K562 (cell line): Measurements from ENCODE around the gene GABRP. TPM values are rescaled to one million over a fixed set of nuclear protein-coding genes. Genes with fewer than 3 reads are reported as not detected.

Experiments
- ATAC-seq: fragments of 200-7000 bp; cut with Tn5 transposase; 3 replicates; pipeline ENCODE4 v1.9.1; 2020; ENCODE audit warnings: moderate library complexity
- BruUV-seq: library from RNA; stranded (reverse); fragments of 400-500 nt; replicated peaks from 2 replicates; lab custom pipeline; 2021; lab: Mats Ljungman, UMichigan
- CTCF ChIA-PET: fragments of 300-600 bp; formaldehyde crosslinking; extraction: SDS; loops from one replicate; lab custom pipeline; 2021; ENCODE audit warnings: low intra/inter-chr PET ratio; lab: Yijun Ruan, JAX
- POLR2A ChIA-PET: fragments of 300-600, 350-650 bp; sonication (Branson Sonifier 250); formaldehyde crosslinking; extraction: SDS; loops from one replicate; lab custom pipeline; 2021; ENCODE audit warnings: antibody characterized with exemption, inconsistent platforms; lab: Yijun Ruan, JAX
- DNase-seq, 4 experiments: peaks; one replicate each; pipeline versions ENCODE4 v3.0.0 to v3.0.0-alpha.2; 2011 to 2018; ENCODE audit warnings: low spot score in 3 of 4, mixed read lengths in 3 of 4; ENCODE audit errors: extremely low read depth in 1 of 4
- FAIRE-seq: peaks from 2 replicates; lab custom pipeline; 2011; peaks lifted over from hg19 to GRCh38; lab: Jason Lieb, UNC
- H2AFZ ChIP-seq: 2 replicates; pipeline ENCODE4 v1.6.0; 2011; ENCODE audit warnings: low read depth, low read length, control low read depth, inconsistent platforms
- H3K27ac ChIP-seq: fragments of 200-600 bp; 3 replicates; pipeline ENCODE4 v1.8.0; 2011; ENCODE audit warnings: low read depth, mild to moderate bottlenecking, control low read depth, inconsistent platforms, low read length, moderate library complexity, mixed read lengths; ENCODE audit errors: extremely low read depth
- H3K27me3 ChIP-seq, 2 experiments: fragments of 300-600 bp in 1 of 2; 2 replicates in 1 of 2; 3 replicates in 1 of 2; pipeline versions ENCODE4 v1.6.0 to v1.8.0; 2011; ENCODE audit warnings: inconsistent platforms in 2 of 2, low read length in 2 of 2, mild to moderate bottlenecking in 1 of 2, mixed read lengths in 1 of 2, moderate library complexity in 1 of 2; ENCODE audit not compliant: control insufficient read depth in 2 of 2, insufficient read depth in 2 of 2
- H3K36me3 ChIP-seq: fragments of 300-600 bp; 3 replicates; pipeline ENCODE4 v1.8.0; 2011; ENCODE audit warnings: mild to moderate bottlenecking, low read length, inconsistent platforms; ENCODE audit not compliant: control insufficient read depth, insufficient read depth
- H3K4me1 ChIP-seq, 2 experiments: fragments of 200-600 bp in 1 of 2; replicated peaks in 1 of 2; 2 replicates in 1 of 2; 3 replicates in 1 of 2; pipeline versions ENCODE4 v1.5.1 to v1.8.0; 2011; ENCODE audit warnings: inconsistent platforms in 2 of 2, low read length in 2 of 2, mild to moderate bottlenecking in 1 of 2, mixed read lengths in 1 of 2, moderate library complexity in 1 of 2; ENCODE audit not compliant: control insufficient read depth in 2 of 2, insufficient read depth in 2 of 2
- H3K4me2 ChIP-seq: 2 replicates; pipeline ENCODE4 v1.6.1; 2011; ENCODE audit warnings: low read length, control low read depth, inconsistent platforms, mixed read lengths; ENCODE audit not compliant: insufficient read depth
- H3K4me3 ChIP-seq: fragments of 200-600 bp; sonication (generic), shearing (Covaris generic); 2 replicates; pipeline ENCODE4 v1.5.1; 2016; ENCODE audit warnings: control low read depth, inconsistent platforms
- H3K79me2 ChIP-seq: fragments of 200-600 bp; 3 replicates; pipeline ENCODE4 v1.8.0; 2011; ENCODE audit warnings: low read length, inconsistent platforms; ENCODE audit not compliant: control insufficient read depth, insufficient read depth
- H3K9ac ChIP-seq, 2 experiments: 2 replicates each; pipeline versions ENCODE4 v1.6.0 to v1.6.1; 2011; ENCODE audit warnings: low read depth in 2 of 2, low read length in 2 of 2, control low read depth in 1 of 2, inconsistent platforms in 1 of 2, mild to moderate bottlenecking in 1 of 2, mixed read lengths in 1 of 2; ENCODE audit not compliant: insufficient read depth in 1 of 2
- H3K9me1 ChIP-seq: one replicate; pipeline ENCODE4 v1.6.0; 2011; ENCODE audit warnings: inconsistent platforms, mild to moderate bottlenecking, low read length, moderate library complexity; ENCODE audit not compliant: control insufficient read depth, insufficient read depth
- H3K9me3 ChIP-seq: replicated peaks from 2 replicates; pipeline ENCODE4 v1.5.1; 2011; ENCODE audit warnings: low read depth, low read length, inconsistent platforms; ENCODE audit not compliant: control insufficient read depth, insufficient read depth
- H4K20me1 ChIP-seq: replicated peaks from 2 replicates; pipeline ENCODE4 v1.6.1; 2011; ENCODE audit warnings: low read length, inconsistent platforms, mixed read lengths; ENCODE audit not compliant: control insufficient read depth, insufficient read depth
- ARID1B ChIP-seq: fragments of 450-650 bp; IDR thresholded peaks from 2 replicates; pipeline ENCODE4 v1.6.1; 2016; ENCODE audit warnings: antibody characterized with exemption, mild to moderate bottlenecking, inconsistent platforms
- BMI1 ChIP-seq: fragments of 150-350 bp; IDR thresholded peaks from 2 replicates; pipeline ENCODE4 v1.6.1; 2014; ENCODE audit warnings: low read length
- CBX5 ChIP-seq: IDR thresholded peaks from 2 replicates; pipeline ENCODE4 v1.6.1; 2014; ENCODE audit warnings: low read depth, borderline replicate concordance
- ELF2 ChIP-seq: fragments of 250-450 bp; sonication (Bioruptor Pico); IDR thresholded peaks from 2 replicates; pipeline ENCODE4 v1.5.0; 2021; ENCODE audit warnings: mild to moderate bottlenecking
- ETV1 ChIP-seq: fragments of 450-650 bp; conservative IDR thresholded peaks from 2 replicates; pipeline ENCODE4 v1.6.1; 2016; ENCODE audit warnings: missing genetic modification characterization, control low read depth, low read depth, missing compliant biosample characterization
- HDAC2 ChIP-seq: fragments of 450-650 bp; IDR thresholded peaks from 2 replicates; pipeline ENCODE4 v1.6.1; 2016; ENCODE audit warnings: mild to moderate bottlenecking
- RBM15 ChIP-seq: fragments of 200-400 bp; formaldehyde crosslinking; IDR thresholded peaks from 2 replicates; pipeline ENCODE4 v1.6.1; 2018; ENCODE audit warnings: mild to moderate bottlenecking, low read length, moderate library complexity; ENCODE audit not compliant: insufficient read depth
- RNF2 ChIP-seq: sonication (generic); IDR thresholded peaks from 2 replicates; pipeline ENCODE4 v1.6.1; 2016
- ZBTB1 ChIP-seq: sonication (generic); formaldehyde crosslinking; IDR thresholded peaks from 2 replicates; pipeline ENCODE4 v1.8.1; 2023; ENCODE audit warnings: missing genetic modification reagents, low read depth, mild to moderate bottlenecking, borderline replicate concordance
- ZNF146 ChIP-seq: IDR thresholded peaks from one replicate; pipeline ENCODE4 v1.6.1; 2018; ENCODE audit warnings: missing compliant biosample characterization; ENCODE audit not compliant: unreplicated experiment
- WGBS: fragments of 100-300 bp; shearing (Covaris generic); methylation state at CpG from one replicate; pipeline ENCODE4 v1.1.6; 2016; ENCODE audit warnings: low coverage, mixed read lengths; ENCODE audit not compliant: insufficient coverage; ENCODE audit errors: missing lambda C conversion rate; 5-methylcytosine and 5-hydroxymethylcytosine counted together
- in situ Hi-C: fragments of 300-500 bp; cut with MboI; formaldehyde crosslinking; loops from 4 replicates; pipeline ENCODE4 v1.15.0; 2018; ENCODE audit warnings: inconsistent platforms, mixed read lengths
- intact Hi-C: fragments of 100-400 bp; cut with micrococcal nuclease; formaldehyde crosslinking; loops from 2 replicates; pipeline ENCODE4 v1.14.2; 2022
- polyA plus RNA-seq, 8 experiments: library from polyadenylated mRNA; depleted of rRNA in 4 of 8; stranded (reverse) in 5 of 8; unstranded in 3 of 8; fragments of >200 nt; fragmentation: Nextera tagmentation in 2 of 8; fragmentation: Illumina TruSeq in 1 of 8; extraction: Ambion mirVana in 2 of 8; extraction: Trizol in 1 of 8; gene quantifications; 2 replicates each; pipeline versions ENCODE4 v1.2.1 to v1.2.3, GENCODE V29; 2011 to 2014; ENCODE audit warnings: inconsistent platforms in 1 of 8, missing spikeins in 1 of 8
- total RNA-seq, 7 experiments: library from RNA; depleted of rRNA in 6 of 7; stranded (reverse); fragments of >200 nt in 6 of 7; fragmentation: Illumina TruSeq in 2 of 7; extraction: Trizol in 2 of 7; gene quantifications; 2 replicates each; pipeline versions ENCODE4 v1.2.1 to v1.2.3, GENCODE V29; 2011 to 2021; ENCODE audit warnings: low replicate concordance in 1 of 7
- TF ChIP-seq, protein P1 (sequence below): fragments of 250-450 bp; sonication (Bioruptor Pico); IDR thresholded peaks from 2 replicates; pipeline ENCODE4 v1.5.0; 2021; ENCODE audit warnings: mild to moderate bottlenecking, moderate library complexity
- TF ChIP-seq, protein P2 (sequence below), 2 experiments: fragments of 250-450 bp in 1 of 2; fragments of 450-650 bp in 1 of 2; sonication (Bioruptor Pico) in 1 of 2; IDR thresholded peaks; 2 replicates each; pipeline versions ENCODE4 v1.6.1 to v1.8.0; 2016 to 2021; ENCODE audit warnings: mild to moderate bottlenecking in 2 of 2, moderate library complexity in 2 of 2, missing compliant biosample characterization in 1 of 2, missing genetic modification characterization in 1 of 2
- TF ChIP-seq, protein P3 (sequence below): fragments of 250-450 bp; sonication (Bioruptor Pico); IDR thresholded peaks from 2 replicates; pipeline ENCODE4 v1.4.0; 2020; ENCODE audit warnings: mild to moderate bottlenecking, moderate library complexity

GABRP gene
- total and polyA plus RNA-seq, 9 of the 15 experiments (the other 6 are each of a cell fraction or from before 2014, with no cell fraction given), result not detected

DNA sequence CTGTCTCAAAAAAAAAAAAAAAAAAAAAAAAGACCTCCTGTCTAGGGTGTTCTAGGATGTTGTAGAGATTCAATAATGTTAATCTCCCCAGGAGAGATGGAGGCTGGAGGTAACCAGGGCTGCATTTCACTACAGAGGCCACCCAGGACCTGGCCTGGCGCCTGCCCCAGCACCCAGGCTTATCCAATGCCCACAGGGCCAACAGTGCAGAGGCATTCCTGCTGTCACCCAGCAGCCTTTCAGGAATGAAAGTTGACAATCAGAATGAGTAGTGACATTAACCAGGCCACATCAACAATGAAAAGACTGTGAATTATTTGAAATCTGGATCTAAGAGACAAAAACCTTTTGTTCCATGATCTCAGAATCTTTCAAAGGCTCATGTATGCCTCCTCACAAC, 36.2 kb upstream of the GABRP start:
- no peak for FAIRE-seq
- no peak overlapping the region for H3K9ac ChIP-seq
- ChIA-PET CTCF (interaction anchor here (0.7 kb wide), 1 partner anchor 1445 kb away, joined by 3 read pairs; no protein-coding TSS in a partner anchor), POLR2A (no interaction called here)
- WGBS, result 0% methylated on average over 1 of the region's 1 CpG
- H3K27ac ChIP-seq, result no peak overlapping the region
- no peak for ATAC-seq
- no TSS peak for BruUV-seq
- no peaks in the 10 kb centered on the region for H3K36me3 ChIP-seq
- TF ChIP-seq RNF2, result no peak
- TF ChIP-seq ELF2 (CRISPR knock-in tag), result no peak
- TF ChIP-seq, protein P1, sequence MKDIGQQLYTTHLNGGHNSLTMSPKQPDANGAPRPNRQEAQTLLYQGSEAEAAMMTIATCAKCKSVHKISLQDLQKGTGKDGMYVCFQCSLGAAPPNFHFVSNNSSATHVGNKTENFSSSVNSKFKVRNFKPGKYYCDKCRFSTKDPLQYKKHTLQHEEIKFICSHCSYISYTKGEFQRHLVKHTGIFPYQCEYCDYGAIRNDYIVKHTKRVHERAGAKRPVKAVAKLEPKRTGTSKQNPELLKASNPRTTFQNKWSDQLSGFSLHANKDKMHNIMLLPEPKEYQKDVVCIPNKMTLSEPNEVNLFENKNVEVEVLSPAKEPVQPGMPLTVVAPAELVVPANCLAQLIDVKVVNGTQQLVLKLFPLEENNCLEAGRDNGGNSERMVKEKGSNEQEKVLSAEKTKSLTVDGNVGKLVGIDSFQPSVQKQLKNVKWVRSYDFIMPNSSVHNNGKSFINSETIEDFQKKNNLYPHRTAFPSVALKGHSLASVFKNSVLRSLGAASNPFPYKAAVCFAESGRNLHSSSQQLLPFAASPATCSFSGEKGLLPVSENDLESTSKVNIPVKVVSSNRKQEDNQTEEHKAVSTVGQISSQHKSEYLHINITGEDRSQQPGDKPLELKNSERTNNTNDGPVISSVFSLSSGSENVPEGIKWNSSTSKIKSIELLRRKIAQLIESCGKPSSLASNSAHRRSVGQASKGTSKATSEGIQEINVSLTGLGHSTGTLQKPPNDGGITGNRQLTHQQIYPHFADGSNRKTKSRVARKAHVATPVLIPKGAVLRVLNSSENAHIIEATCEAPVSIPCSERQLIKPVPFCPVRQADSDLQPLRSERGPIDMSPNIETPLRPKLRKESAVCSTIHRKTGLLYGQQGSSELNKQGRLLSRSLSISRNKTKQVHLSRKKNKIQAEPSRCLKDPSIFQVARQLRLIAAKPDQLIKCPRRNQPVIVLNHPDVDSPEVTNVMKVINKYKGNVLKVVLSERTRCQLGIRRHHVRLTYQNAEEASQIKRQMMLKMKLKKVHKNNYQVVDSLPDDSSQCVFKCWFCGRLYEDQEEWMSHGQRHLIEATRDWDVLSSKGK (CRISPR knock-in tag), result no peak
- TF ChIP-seq ZBTB1 (CRISPR knock-in tag), result no peak
- TF ChIP-seq CBX5, result no peak
- TF ChIP-seq, protein P2, sequence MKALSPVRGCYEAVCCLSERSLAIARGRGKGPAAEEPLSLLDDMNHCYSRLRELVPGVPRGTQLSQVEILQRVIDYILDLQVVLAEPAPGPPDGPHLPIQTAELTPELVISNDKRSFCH (CRISPR knock-in tag; IDR thresholded peaks at IDR 0.05), result no peak
- TF ChIP-seq, protein P2 (tag; IDR thresholded peaks at IDR 0.05), result no peak
- TF ChIP-seq RBM15, result no peak
- no peak for TF ChIP-seq ETV1 (tag)
- no peak for TF ChIP-seq BMI1
- TF ChIP-seq ARID1B, result no peak
- TF ChIP-seq, protein P3, sequence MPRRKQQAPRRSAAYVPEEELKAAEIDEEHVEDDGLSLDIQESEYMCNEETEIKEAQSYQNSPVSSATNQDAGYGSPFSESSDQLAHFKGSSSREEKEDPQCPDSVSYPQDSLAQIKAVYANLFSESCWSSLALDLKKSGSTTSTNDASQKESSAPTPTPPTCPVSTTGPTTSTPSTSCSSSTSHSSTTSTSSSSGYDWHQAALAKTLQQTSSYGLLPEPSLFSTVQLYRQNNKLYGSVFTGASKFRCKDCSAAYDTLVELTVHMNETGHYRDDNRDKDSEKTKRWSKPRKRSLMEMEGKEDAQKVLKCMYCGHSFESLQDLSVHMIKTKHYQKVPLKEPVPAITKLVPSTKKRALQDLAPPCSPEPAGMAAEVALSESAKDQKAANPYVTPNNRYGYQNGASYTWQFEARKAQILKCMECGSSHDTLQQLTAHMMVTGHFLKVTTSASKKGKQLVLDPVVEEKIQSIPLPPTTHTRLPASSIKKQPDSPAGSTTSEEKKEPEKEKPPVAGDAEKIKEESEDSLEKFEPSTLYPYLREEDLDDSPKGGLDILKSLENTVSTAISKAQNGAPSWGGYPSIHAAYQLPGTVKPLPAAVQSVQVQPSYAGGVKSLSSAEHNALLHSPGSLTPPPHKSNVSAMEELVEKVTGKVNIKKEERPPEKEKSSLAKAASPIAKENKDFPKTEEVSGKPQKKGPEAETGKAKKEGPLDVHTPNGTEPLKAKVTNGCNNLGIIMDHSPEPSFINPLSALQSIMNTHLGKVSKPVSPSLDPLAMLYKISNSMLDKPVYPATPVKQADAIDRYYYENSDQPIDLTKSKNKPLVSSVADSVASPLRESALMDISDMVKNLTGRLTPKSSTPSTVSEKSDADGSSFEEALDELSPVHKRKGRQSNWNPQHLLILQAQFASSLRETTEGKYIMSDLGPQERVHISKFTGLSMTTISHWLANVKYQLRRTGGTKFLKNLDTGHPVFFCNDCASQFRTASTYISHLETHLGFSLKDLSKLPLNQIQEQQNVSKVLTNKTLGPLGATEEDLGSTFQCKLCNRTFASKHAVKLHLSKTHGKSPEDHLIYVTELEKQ (CRISPR knock-in tag), result no peak
- TF ChIP-seq HDAC2, result no peak
- TF ChIP-seq ZNF146, result no peak
- no peak overlapping the region for H3K4me2 ChIP-seq
- peaks cover under 1% of the 10 kb centered on the region; the same call in 1 of the 2 replicates for H4K20me1 ChIP-seq
- no peak for DNase-seq
- no peak overlapping the region for H3K4me3 ChIP-seq
- peaks cover 2 to 23% of the 10 kb centered on the region in 2 experiments; a peak in 3 of 5 replicates for H3K27me3 ChIP-seq
- intact Hi-C loops, result loop anchor here (1.0 to 10.0 kb wide), 2 partner anchors 44 to 417 kb away; no protein-coding TSS in a partner anchor
- peaks cover 0 to 9% of the 10 kb centered on the region in 2 experiments; a peak in 2 of 5 replicates for H3K4me1 ChIP-seq
- in situ Hi-C loops, result loop anchor here (10.0 kb wide), 1 partner anchor 587 kb away; no protein-coding TSS in a partner anchor
- no peaks in the 10 kb centered on the region for H3K79me2 ChIP-seq
- H2AFZ ChIP-seq, result no peak overlapping the region
- H3K9me1 ChIP-seq, result no peaks in the 10 kb centered on the region
- no peaks in the 10 kb centered on the region for H3K9me3 ChIP-seq
